NK-92 (cell line): ENCODE measurements around the gene KANSL3.
"Not testable (repeated sequence)": the region's sequence is repeated elsewhere in the genome, so short reads cannot be mapped to it uniquely, and the experiment has no call there.

Experiments
- DNase-seq: peaks from one replicate; lab custom pipeline; 2025; ENCODE audit not compliant: unreplicated experiment; lab: John Stamatoyannopoulos, UW

The KANSL3 gene

DNA sequence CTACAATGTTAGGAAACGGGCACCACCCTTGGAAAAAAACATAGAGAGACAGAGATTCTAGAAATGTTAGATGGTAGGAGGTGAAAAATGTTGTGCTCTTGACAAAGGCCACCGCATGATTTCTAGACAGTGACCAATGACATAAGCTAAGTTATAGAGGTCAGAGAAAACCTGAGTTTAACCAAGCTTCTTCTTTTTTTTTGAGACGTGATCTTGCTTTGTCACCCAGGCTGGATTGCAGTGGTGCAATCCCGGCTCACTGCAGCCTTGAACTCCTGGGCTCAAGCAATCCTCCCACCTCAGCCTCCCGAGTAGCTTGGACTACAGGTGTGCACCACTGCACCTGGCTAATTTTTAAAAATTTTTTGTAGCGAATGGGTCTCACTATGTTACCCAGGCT lies 17.4 kb upstream of the KANSL3 start:
- DNase-seq, result no peak

- DNase-seq, result not testable (repeated sequence)
Measured at GRCh38 chr2:96654791-96655190, 16.7 kb upstream of the KANSL3 start.

- DNase-seq, result no peak
Measured at GRCh38 chr2:96651793-96652192, 13.7 kb upstream of the KANSL3 start.

GRCh38 chr2:96649342-96649741 lies 11.2 kb upstream of the KANSL3 start:
- DNase-seq, result no peak

- no peak for DNase-seq
Measured at GRCh38 chr2:96648306-96648930, 10.3 kb upstream of the KANSL3 start.

DNA sequence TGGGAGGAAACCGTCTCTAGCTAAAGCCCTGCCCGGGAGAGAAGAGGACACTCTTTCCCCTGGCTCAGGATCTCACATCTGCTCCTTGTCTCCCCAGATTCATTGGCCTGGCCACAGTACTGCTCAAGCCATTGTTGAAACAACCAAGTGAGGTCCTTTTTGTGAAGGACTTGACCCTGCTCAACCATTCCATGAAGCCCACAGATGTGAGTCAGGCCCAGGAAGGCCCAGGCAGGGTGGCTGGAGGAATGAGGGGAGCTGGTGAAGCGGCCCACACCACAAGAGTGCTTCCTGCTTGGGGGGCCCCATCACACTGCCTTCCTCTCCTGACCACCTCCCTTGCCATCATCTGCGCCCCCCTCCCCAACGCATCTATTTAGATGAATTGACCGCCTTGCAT lies 9.6 kb upstream of the KANSL3 start:
- no peak for DNase-seq

GRCh38 chr2:96642564-96643360 lies 4.7 kb upstream of the KANSL3 start, which contains the start of gene FER1L5:
Gene FER1L5 (plus strand): TSS chr2:96642764. CDS start chr2:96642837, 73 bp downstream.
- no peak for DNase-seq

- DNase-seq, result no peak
Measured at GRCh38 chr2:96637385-96638143, 548 bp downstream of the KANSL3 start.

DNA sequence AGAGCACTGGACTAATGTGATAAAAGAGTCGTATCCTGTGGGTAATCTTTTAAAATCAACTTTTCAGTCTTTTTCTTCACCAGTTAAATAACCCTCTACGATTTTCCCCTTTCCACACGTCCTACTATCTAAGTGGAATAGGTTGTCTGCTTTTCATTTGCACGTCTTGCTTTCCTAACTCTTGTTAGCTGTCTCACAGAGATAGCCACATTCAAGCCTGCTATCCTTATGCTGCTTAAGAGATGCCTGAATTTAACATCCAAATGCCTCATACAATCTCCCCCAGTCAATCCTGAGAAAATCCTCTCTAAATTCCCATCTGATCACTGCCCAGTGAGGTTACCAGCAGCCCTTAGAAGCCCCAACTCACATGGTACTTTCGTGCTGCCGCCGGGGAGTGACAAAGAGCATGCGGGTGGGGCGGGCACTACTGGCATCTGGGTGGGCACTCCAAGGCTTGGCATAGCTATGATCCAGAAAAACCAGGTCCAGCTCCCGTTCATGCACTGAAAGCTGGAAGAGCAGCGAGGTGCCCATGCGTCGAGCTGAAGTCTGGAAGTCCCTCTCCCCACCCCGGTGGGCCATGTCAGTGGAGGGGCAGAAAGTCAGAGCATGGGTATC lies 1.5 kb downstream of the KANSL3 start:
- no peak for DNase-seq

DNA sequence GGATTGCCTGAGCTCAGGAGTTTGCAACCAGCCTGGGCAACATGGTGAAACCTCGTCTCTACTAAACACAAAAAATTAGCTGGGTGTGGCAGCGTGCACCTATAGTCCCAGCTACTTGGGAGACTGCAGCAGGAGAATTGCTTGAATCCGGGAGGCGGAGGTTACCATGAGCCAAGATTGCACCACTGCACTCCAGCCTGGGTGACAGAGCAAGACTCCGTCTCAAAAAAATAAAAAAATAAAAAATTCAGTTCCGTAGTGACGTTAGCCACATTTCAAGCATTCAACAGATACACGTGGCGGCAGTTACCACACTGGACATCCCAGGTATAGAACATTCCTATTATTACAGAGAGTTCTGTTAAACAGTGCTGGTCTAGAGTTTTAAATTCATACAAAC lies 4.5 kb downstream of the KANSL3 start:
- no peak for DNase-seq

GRCh38 chr2:96631804-96632435 lies 6.2 kb downstream of the KANSL3 start:
- no peak for DNase-seq

DNA sequence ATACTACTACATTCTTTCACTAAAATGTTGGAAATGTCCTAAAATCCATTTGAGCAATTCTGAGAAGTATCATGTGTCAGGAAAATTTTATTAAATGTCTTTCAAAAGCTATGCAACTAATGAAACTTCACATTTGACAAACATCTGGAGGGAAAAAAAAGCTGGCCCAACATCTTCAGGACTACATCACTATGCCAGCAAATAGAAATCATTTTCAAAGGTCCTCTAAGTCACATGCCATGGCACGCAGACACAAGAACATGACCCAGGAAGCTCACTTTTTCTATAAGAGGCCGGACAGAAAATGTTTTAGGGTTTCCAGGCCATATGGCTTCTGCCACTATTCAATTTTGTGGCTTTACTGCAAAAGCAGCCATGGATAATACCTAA lies 11.6 kb downstream of the KANSL3 start:
- DNase-seq, result no peak

DNA sequence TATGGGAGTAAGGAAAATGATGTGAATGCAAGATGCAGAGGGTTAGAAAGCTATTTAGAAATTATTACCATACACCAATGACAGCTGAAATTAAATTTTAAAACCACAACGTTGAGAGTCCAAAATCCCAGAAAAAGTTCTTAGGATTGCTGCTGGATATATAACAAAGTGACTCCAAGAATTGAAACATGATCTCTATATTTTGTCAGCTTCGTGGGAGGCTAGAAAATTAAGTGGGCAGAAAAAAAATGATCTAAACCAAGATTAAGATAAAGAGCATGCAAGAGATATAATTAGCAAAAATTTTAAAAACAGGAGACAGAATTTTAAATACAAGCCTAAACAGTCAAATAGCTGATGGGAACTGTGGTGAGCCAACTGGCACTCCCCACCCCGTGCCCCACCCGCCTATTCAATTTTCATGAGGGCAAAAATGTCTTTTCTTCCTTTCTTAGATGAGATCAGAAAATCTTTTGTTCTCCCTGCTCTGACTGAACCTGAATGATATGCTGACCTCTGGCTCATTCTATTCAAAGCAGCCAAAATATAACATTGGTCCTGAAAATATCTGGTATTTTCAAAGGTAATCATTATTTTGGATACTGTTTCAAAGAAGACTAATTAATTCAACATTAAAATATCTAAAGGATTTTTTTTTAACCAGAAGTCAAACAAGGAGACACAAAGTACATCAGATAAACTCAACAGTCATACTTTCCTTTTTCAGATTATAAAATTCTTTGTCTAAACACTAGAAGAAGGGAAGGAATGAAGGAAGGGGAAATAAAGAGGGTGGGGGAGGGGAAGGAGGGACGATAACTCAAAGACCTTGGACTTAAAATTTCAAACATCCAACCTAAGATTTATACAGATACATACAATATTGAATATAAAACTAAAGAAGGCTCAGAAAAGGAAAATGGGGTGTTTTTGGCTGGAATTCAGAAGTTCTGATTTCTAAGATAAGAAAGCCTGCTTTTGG lies 12.2 kb downstream of the KANSL3 start:
- DNase-seq, result no peak

- no peak for DNase-seq
Measured at GRCh38 chr2:96623116-96623515, 15.0 kb downstream of the KANSL3 start.

- DNase-seq, result no peak
Measured at GRCh38 chr2:96622544-96622943, 15.6 kb downstream of the KANSL3 start.

DNA sequence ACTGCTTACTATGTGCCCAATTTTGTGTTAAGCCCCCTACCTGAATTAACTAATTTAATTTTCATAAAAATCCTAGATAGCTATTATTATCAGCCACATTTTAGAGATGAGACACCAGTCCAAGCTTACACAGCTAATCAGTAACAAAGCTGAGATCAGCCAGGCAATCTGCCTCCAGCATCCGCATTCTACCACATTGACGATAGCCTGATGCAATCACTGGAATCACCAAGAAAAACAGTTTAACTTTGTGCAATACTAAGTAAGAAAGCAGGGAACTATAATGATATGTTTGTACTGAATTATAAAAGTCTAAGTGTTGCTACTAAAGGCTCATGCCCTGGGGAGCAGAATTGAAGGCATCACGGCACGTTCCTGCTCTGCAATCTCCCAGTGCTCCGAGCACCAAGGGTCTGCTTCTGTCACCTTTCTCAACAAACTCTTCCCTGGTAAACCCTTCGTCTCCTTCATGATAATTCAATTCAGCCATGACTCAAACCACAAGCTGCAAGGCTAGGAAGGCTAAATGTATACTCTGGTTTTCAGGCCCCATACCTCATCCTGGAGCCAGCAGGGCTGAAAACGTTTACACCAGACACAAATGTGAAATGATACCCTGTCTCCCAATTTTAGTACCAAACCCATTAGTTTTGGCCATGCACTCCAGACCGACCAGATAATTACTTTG lies 19.4 kb downstream of the KANSL3 start:
- no peak for DNase-seq

DNA sequence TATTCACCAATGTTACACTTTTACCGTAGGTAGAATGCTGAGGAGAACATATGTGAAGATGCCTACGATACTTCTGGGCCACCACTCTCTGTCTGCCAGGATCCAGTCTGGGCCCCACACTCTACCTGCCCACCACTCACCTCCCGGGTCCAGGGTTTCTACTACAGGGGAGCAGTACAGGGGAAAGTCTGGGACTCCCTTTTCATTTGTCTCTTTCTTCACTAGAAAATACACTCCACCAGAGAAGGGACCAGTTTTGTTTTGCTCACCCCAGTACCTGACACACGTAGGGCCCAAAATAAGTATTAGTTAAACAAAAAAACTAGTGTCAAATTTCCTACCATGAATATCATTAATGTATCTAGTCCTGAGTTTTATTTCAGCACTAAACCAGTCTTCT lies 21.1 kb downstream of the KANSL3 start:
- DNase-seq, result no peak

GRCh38 chr2:96616535-96616934 lies 21.6 kb downstream of the KANSL3 start:
- DNase-seq, result no peak

GRCh38 chr2:96616128-96616527 lies 22.0 kb downstream of the KANSL3 start:
- no peak for DNase-seq
